IMR-90 (cell line): Measurements from ENCODE around the gene PLVAP. TPM values are rescaled to one million over a fixed set of nuclear protein-coding genes. Genes with fewer than 3 reads are reported as not detected.

Experiments
- ATAC-seq: fragments of 200-7000 bp; cut with Tn5 transposase; 2 replicates; pipeline ENCODE4 v1.9.1; 2020; ENCODE audit warnings: low read depth, mild to moderate bottlenecking, moderate library complexity
- BruUV-seq: library from RNA; stranded (reverse); fragments of 400-500 nt; replicated peaks from 2 replicates; lab custom pipeline; 2021; lab: Mats Ljungman, UMichigan
- CTCF ChIA-PET: fragments of 300-600 bp; formaldehyde crosslinking; extraction: SDS; loops from one replicate; lab custom pipeline; 2021; ENCODE audit warnings: antibody characterized with exemption; lab: Yijun Ruan, JAX
- POLR2A ChIA-PET: fragments of 300-600 bp; sonication (Branson Sonifier 250); formaldehyde crosslinking; loops from one replicate; lab custom pipeline; 2022; ENCODE audit warnings: antibody characterized with exemption; ENCODE audit not compliant: unreplicated experiment; lab: Charles Lee
- DNase-seq: peaks from one replicate; pipeline ENCODE4 v3.0.0; 2013
- H2AFZ ChIP-seq: replicated peaks from 2 replicates; pipeline ENCODE3; 2013; ENCODE audit warnings: low read length, mild to moderate bottlenecking; ENCODE audit not compliant: poor library complexity
- H2AK5ac ChIP-seq: 2 replicates; pipeline ENCODE4 v1.6.1; 2013; ENCODE audit warnings: low read depth, low read length, inconsistent platforms
- H2AK9ac ChIP-seq: replicated peaks from 2 replicates; pipeline ENCODE3; 2013; ENCODE audit warnings: mild to moderate bottlenecking, low read depth, low read length, moderate library complexity; ENCODE audit not compliant: poor library complexity
- H2BK120ac ChIP-seq: 2 replicates; pipeline ENCODE4 v1.6.1; 2013; ENCODE audit warnings: low read depth, low read length, inconsistent platforms
- H2BK15ac ChIP-seq: 3 replicates; pipeline ENCODE4 v1.6.1; 2013; ENCODE audit warnings: low read depth, low read length, inconsistent platforms
- H2BK20ac ChIP-seq: 2 replicates; pipeline ENCODE4 v1.6.1; 2013; ENCODE audit warnings: low read depth, mild to moderate bottlenecking, inconsistent platforms, low read length, moderate library complexity
- H2BK5ac ChIP-seq: 2 replicates; pipeline ENCODE4 v1.6.1; 2013; ENCODE audit warnings: mild to moderate bottlenecking, low read depth, low read length, inconsistent platforms; ENCODE audit not compliant: poor library complexity, severe bottlenecking
- H3K14ac ChIP-seq: replicated peaks from 2 replicates; pipeline ENCODE4 v1.6.1; 2013; ENCODE audit warnings: low read depth, low read length, inconsistent platforms
- H3K18ac ChIP-seq: 2 replicates; pipeline ENCODE4 v1.6.1; 2013; ENCODE audit warnings: low read depth, low read length, control low read depth
- H3K23ac ChIP-seq: 2 replicates; pipeline ENCODE4 v1.6.1; 2013; ENCODE audit warnings: low read depth, low read length, inconsistent platforms
- H3K27ac ChIP-seq: 2 replicates; pipeline ENCODE4 v1.5.1; 2013; ENCODE audit warnings: mild to moderate bottlenecking, control low read depth, low read length; ENCODE audit not compliant: insufficient read depth
- H3K27me3 ChIP-seq: 2 replicates; pipeline ENCODE4 v1.6.1; 2013; ENCODE audit warnings: low read length; ENCODE audit not compliant: control insufficient read depth, insufficient read depth
- H3K36me3 ChIP-seq: 2 replicates; pipeline ENCODE4 v1.6.1; 2013; ENCODE audit warnings: low read length, mixed read lengths; ENCODE audit not compliant: control insufficient read depth, insufficient read depth
- H3K4ac ChIP-seq: 2 replicates; pipeline ENCODE4 v1.6.1; 2013; ENCODE audit warnings: low read depth, low read length, inconsistent platforms
- H3K4me1 ChIP-seq: 2 replicates; pipeline ENCODE4 v1.6.1; 2013; ENCODE audit warnings: low read length, mixed read lengths; ENCODE audit not compliant: control insufficient read depth, insufficient read depth
- H3K4me2 ChIP-seq: 2 replicates; pipeline ENCODE4 v1.6.1; 2013; ENCODE audit warnings: low read depth, mild to moderate bottlenecking, control low read depth, low read length, moderate library complexity
- H3K4me3 ChIP-seq: 2 replicates; pipeline ENCODE4 v1.5.1; 2013; ENCODE audit warnings: low read depth, mild to moderate bottlenecking, control low read depth, low read length, moderate library complexity; ENCODE audit not compliant: insufficient read depth
- H3K56ac ChIP-seq: 2 replicates; pipeline ENCODE4 v1.6.1; 2013; ENCODE audit warnings: low read length, inconsistent platforms; ENCODE audit not compliant: insufficient read depth; ENCODE audit errors: extremely low read depth
- H3K79me1 ChIP-seq, 2 experiments: 2 replicates each; pipeline ENCODE4 v1.6.1; 2013; ENCODE audit warnings: low read length in 2 of 2, inconsistent platforms in 1 of 2, low read depth in 1 of 2
- H3K9ac ChIP-seq: 2 replicates; pipeline ENCODE4 v1.6.1; 2013; ENCODE audit warnings: low read depth, low read length, control low read depth
- H3K9me1 ChIP-seq: 2 replicates; pipeline ENCODE4 v1.6.1; 2013; ENCODE audit warnings: low read length, inconsistent platforms; ENCODE audit not compliant: insufficient read depth
- H3K9me3 ChIP-seq: 2 replicates; pipeline ENCODE4 v1.6.1; 2013; ENCODE audit warnings: low read length; ENCODE audit not compliant: control insufficient read depth, insufficient read depth
- H4K20me1 ChIP-seq: 2 replicates; pipeline ENCODE4 v1.6.1; 2013; ENCODE audit warnings: low read length, inconsistent platforms; ENCODE audit not compliant: insufficient read depth
- H4K5ac ChIP-seq: 2 replicates; pipeline ENCODE4 v1.6.1; 2013; ENCODE audit warnings: mild to moderate bottlenecking, low read depth, low read length, control low read depth
- H4K8ac ChIP-seq, 2 experiments: 2 replicates each; pipeline ENCODE4 v1.6.1; 2013; ENCODE audit warnings: low read depth in 2 of 2, low read length in 2 of 2, control low read depth in 1 of 2, inconsistent platforms in 1 of 2
- H4K91ac ChIP-seq: 2 replicates; pipeline ENCODE4 v1.6.1; 2013; ENCODE audit warnings: low read depth, low read length, inconsistent platforms; ENCODE audit not compliant: insufficient read depth
- BHLHE40 ChIP-seq: fragments of 150-350 bp; IDR thresholded peaks from 2 replicates; pipeline ENCODE4 v1.6.1; 2016; ENCODE audit warnings: mild to moderate bottlenecking, low read depth, low read length
- CTCF ChIP-seq: conservative IDR thresholded peaks from 2 replicates; pipeline ENCODE4 v1.5.1; 2012; ENCODE audit warnings: mild to moderate bottlenecking, low read depth, low read length, improper control_type of control experiment
- WGBS, 2 experiments: methylation state at CpG; one replicate each; pipeline versions ENCODE4 v1.1.5 to v1.1.7; 2013; ENCODE audit warnings: missing lambda C conversion rate in 2 of 2; ENCODE audit not compliant: insufficient read length in 1 of 2; ENCODE audit errors: extremely low coverage in 2 of 2; 5-methylcytosine and 5-hydroxymethylcytosine counted together
- dilution Hi-C: fragments of 300-500 bp; cut with HindIII; formaldehyde crosslinking; loops from one replicate; pipeline ENCODE4 v1.14.3; 2018; ENCODE audit warnings: low sequenced_read_pairs; ENCODE audit not compliant: unreplicated experiment
- in situ Hi-C: fragments of 300-500 bp; cut with MboI; formaldehyde crosslinking; loops from 3 replicates; pipeline ENCODE4 v1.14.3; 2019; ENCODE audit warnings: low sequenced_read_pairs, inconsistent platforms, mixed read lengths
- intact Hi-C: fragments of 100-400 bp; cut with micrococcal nuclease; formaldehyde crosslinking; loops from 2 replicates; pipeline ENCODE4 v1.10.0; 2022
- polyA plus RNA-seq, 3 experiments: library from polyadenylated mRNA; depleted of rRNA; stranded (reverse); fragments of >200 nt; gene quantifications; 2 replicates each; pipeline ENCODE4 v1.2.3, GENCODE V29; 2012; ENCODE audit warnings: low replicate concordance in 1 of 3
- total RNA-seq: library from RNA; depleted of rRNA; stranded (reverse); fragments of >200 nt; gene quantifications from 2 replicates; pipeline ENCODE4 v1.2.3, GENCODE V29; 2012

The PLVAP gene
- total and polyA plus RNA-seq, 2 of the 4 experiments (the other 2 are of a cell fraction), result not detected

- no peak overlapping the region for H4K91ac ChIP-seq
- no peak overlapping the region for H3K4ac ChIP-seq
- H3K9me3 ChIP-seq, result peaks cover 9% of the 10 kb centered on the region; the same call in 1 of the 2 replicates
- no peak overlapping the region for H2BK5ac ChIP-seq
- H2BK15ac ChIP-seq, result no peak overlapping the region
- H3K56ac ChIP-seq, result no peak overlapping the region
- H3K27ac ChIP-seq, result no peak overlapping the region
- H3K9ac ChIP-seq, result peak overlapping the region; percentile 29; the same call in 1 of the 2 replicates
- dilution Hi-C loops, result no loop called here
- in situ Hi-C loops, result loop anchor here (5.0 kb wide), 1 partner anchor 43 kb away; no protein-coding TSS in a partner anchor
- intact Hi-C loops, result loop anchor here (10.0 kb wide), 1 partner anchor 165 kb away; the partner anchor contains the start of gene COLGALT1
- H3K4me1 ChIP-seq, result peaks cover 2% of the 10 kb centered on the region; the same call in 1 of the 2 replicates
- no peaks in the 10 kb centered on the region for H3K36me3 ChIP-seq
- H3K27me3 ChIP-seq, result peaks cover 3% of the 10 kb centered on the region
- TF ChIP-seq BHLHE40, result no peak
- peak; percentile 23; the same call in 1 of the 2 replicates for TF ChIP-seq CTCF
- H3K4me3 ChIP-seq, result peak overlapping the region; percentile 51
- peak overlapping the region; percentile 71 for H3K4me2 ChIP-seq
- no peak overlapping the region for H2AK9ac ChIP-seq
- no peak overlapping the region for H2AK5ac ChIP-seq
- no peak for ATAC-seq
- H3K18ac ChIP-seq, result no peak overlapping the region
- H3K79me1 ChIP-seq, result no peaks in the 10 kb centered on the region
- H2AFZ ChIP-seq, result peak overlapping the region; percentile 97
- no peak for DNase-seq
- ChIA-PET CTCF (interaction anchor here (1.3 kb wide), 1 partner anchor 85 kb away, joined by 3 read pairs; the partner anchor contains the start of gene MRPL34), POLR2A (no interaction called here)
- peak overlapping the region; percentile 38 for H3K23ac ChIP-seq
- no peak overlapping the region for H4K5ac ChIP-seq
- peak overlapping the region; percentile 12 to 53; a peak in 2 of 4 replicates for H4K8ac ChIP-seq
- 3% methylated on average over 11 of the region's 37 CpGs; no CpG with 5 or more reads in 1 of the 2 experiments for WGBS, 2 experiments
- H4K20me1 ChIP-seq, result no peaks in the 10 kb centered on the region
- H2BK20ac ChIP-seq, result no peak overlapping the region
- no peaks in the 10 kb centered on the region for H3K9me1 ChIP-seq
- no peak overlapping the region for H3K14ac ChIP-seq
- BruUV-seq, result no TSS peak
- H2BK120ac ChIP-seq, result no peak overlapping the region
These were observed 13.0 kb upstream of the PLVAP start for GRCh38 chr19:17389957-17390664.
